Gastroesophageal sphincter (tissue), 4 donors: ENCODE measurements around the gene PTPRN2. TPM values are rescaled to one million over a fixed set of nuclear protein-coding genes. Genes with fewer than 3 reads are reported as not detected.

Source experiments
- ATAC-seq: fragments of 150-250 bp; one replicate; pipeline ENCODE4 v1.9.1; 2016; ENCODE audit warnings: mild to moderate bottlenecking, moderate library complexity
- H3K27ac ChIP-seq, 4 donors: fragments of 200-600 bp; sonication (generic) in 3 of 4; 1 replicate in 3 of 4; 2 replicates in 1 of 4; pipeline ENCODE4 v1.5.1; 2016 to 2019
- H3K27me3 ChIP-seq: fragments of 200-600 bp; sonication (generic); one replicate; pipeline ENCODE4 v1.5.1; 2019
- H3K36me3 ChIP-seq, 2 donors: fragments of 200-600 bp; sonication (generic); one replicate each; pipeline ENCODE4 v1.5.1; 2019; ENCODE audit warnings: control low read depth in 1 of 2
- H3K4me1 ChIP-seq, 3 donors: fragments of 200-600 bp; sonication (generic); 1 replicate in 2 of 3; 2 replicates in 1 of 3; pipeline ENCODE4 v1.5.1; 2016 to 2019; ENCODE audit warnings: control low read depth in 2 of 3
- H3K4me3 ChIP-seq, 2 donors: fragments of 200-600 bp; sonication (generic); one replicate each; pipeline ENCODE4 v1.5.1; 2019; ENCODE audit warnings: mild to moderate bottlenecking in 1 of 2, moderate library complexity in 1 of 2
- H3K9me3 ChIP-seq, 3 donors: fragments of 200-600 bp; sonication (generic); one replicate each; pipeline ENCODE4 v1.5.1; 2017 to 2019; ENCODE audit warnings: control low read depth in 2 of 3
- CTCF ChIP-seq, 4 experiments: fragments of 200-600 bp in 2 of 4; fragments of 450-650 bp in 2 of 4; sonication (generic) in 1 of 4; IDR thresholded peaks; one replicate each; pipeline ENCODE4 v1.5.1; 2017 to 2019; ENCODE audit warnings: antibody characterized with exemption in 4 of 4, mild to moderate bottlenecking in 2 of 4, moderate library complexity in 2 of 4
- EP300 ChIP-seq: sonication (generic); formaldehyde crosslinking; IDR thresholded peaks from one replicate; pipeline ENCODE4 v1.6.1; 2017; ENCODE audit warnings: antibody characterized with exemption, mild to moderate bottlenecking
- POLR2A ChIP-seq, 2 donors: fragments of 450-650 bp; IDR thresholded peaks; one replicate each; pipeline ENCODE4 v1.6.1; 2017; ENCODE audit warnings: antibody characterized with exemption in 2 of 2, mild to moderate bottlenecking in 2 of 2, moderate library complexity in 1 of 2
- POLR2AphosphoS5 ChIP-seq: sonication (generic); formaldehyde crosslinking; IDR thresholded peaks from one replicate; pipeline ENCODE4 v1.6.1; 2017; ENCODE audit warnings: antibody characterized with exemption
- WGBS, 2 donors: methylation state at CpG; one replicate each; pipeline ENCODE4 v1.1.5; 2018; ENCODE audit warnings: low coverage in 1 of 2; 5-methylcytosine and 5-hydroxymethylcytosine counted together
- total RNA-seq, 4 donors: library from RNA; depleted of rRNA; stranded (reverse); fragments of >200 nt; gene quantifications; one replicate each; pipeline ENCODE4 v1.1.0, GENCODE V29; 2016

PTPRN2 gene
- total RNA-seq, 4 donors from 2014 or later = 1.7 to 4.7 (median 3.3) TPM

GRCh38 chr7:158372400-158373342, 215.0 kb downstream of the PTPRN2 start:
- 60 to 64% methylated on average over 4 to 14 of the region's 23 CpGs for WGBS, 2 donors

GRCh38 chr7:158371856-158372255, 215.8 kb downstream of the PTPRN2 start:
- Histone ChIP-seq H3K36me3 (no peaks in the 10 kb centered on the region), H3K27ac (no peak overlapping the region), H3K4me1 (no peaks in the 10 kb centered on the region), H3K27me3 (peaks cover 48% of the 10 kb centered on the region), H3K9me3 (peaks cover 0 to 12% (median 0%) of the 10 kb centered on the region in 3 donors), H3K4me3 (no peak overlapping the region)
- no peak for ATAC-seq
- WGBS, 2 donors = 90 to 97% methylated on average over 7 of the region's 17 CpGs
- TF ChIP-seq EP300 = no peak
- TF ChIP-seq POLR2A (IDR thresholded peaks at IDR 0.05) = no peak
- no peak for TF ChIP-seq CTCF (IDR thresholded peaks at IDR 0.05)
- TF ChIP-seq POLR2AphosphoS5 = no peak

More at GRCh38 chr7:158372400-158373342, 215.0 kb downstream of the PTPRN2 start:
- no peak overlapping the region for H3K27ac ChIP-seq
- H3K4me1 ChIP-seq = no peaks in the 10 kb centered on the region
- no peaks in the 10 kb centered on the region for H3K36me3 ChIP-seq
- TF ChIP-seq POLR2AphosphoS5 = no peak
- TF ChIP-seq CTCF (IDR thresholded peaks at IDR 0.05) = no peak
- TF ChIP-seq POLR2A (IDR thresholded peaks at IDR 0.05) = no peak
- no peak for TF ChIP-seq EP300
- ATAC-seq = no peak
- H3K9me3 ChIP-seq = peaks cover 0 to 12% (median 0%) of the 10 kb centered on the region in 3 donors
- H3K4me3 ChIP-seq = no peak overlapping the region
- H3K27me3 ChIP-seq = peaks cover 47% of the 10 kb centered on the region

GRCh38 chr7:158369866-158370265, 217.8 kb downstream of the PTPRN2 start:
- Histone ChIP-seq H3K27me3 (peaks cover 38% of the 10 kb centered on the region), H3K4me3 (no peak overlapping the region), H3K36me3 (no peaks in the 10 kb centered on the region), H3K27ac (no peak overlapping the region), H3K9me3 (no peaks in the 10 kb centered on the region), H3K4me1 (no peaks in the 10 kb centered on the region)
- ATAC-seq = no peak
- TF ChIP-seq POLR2A (IDR thresholded peaks at IDR 0.05) = no peak
- no peak for TF ChIP-seq CTCF (IDR thresholded peaks at IDR 0.05)
- no peak for TF ChIP-seq EP300
- TF ChIP-seq POLR2AphosphoS5 = no peak
- 80 to 82% methylated on average over 8 of the region's 16 CpGs for WGBS, 2 donors

GRCh38 chr7:158369290-158369689, 218.3 kb downstream of the PTPRN2 start:
- TF ChIP-seq POLR2AphosphoS5 = no peak
- no peak for TF ChIP-seq EP300
- no peak for TF ChIP-seq POLR2A (IDR thresholded peaks at IDR 0.05)
- no peak for TF ChIP-seq CTCF (IDR thresholded peaks at IDR 0.05)
- WGBS, 2 donors = 82% methylated on average over 4 of the region's 6 CpGs; no CpG with 5 or more reads in 1 of the 2 donors
- Histone ChIP-seq H3K4me1 (no peaks in the 10 kb centered on the region), H3K36me3 (no peaks in the 10 kb centered on the region), H3K9me3 (no peaks in the 10 kb centered on the region), H3K27ac (no peak overlapping the region), H3K27me3 (peaks cover 32% of the 10 kb centered on the region), H3K4me3 (no peak overlapping the region)
- no peak for ATAC-seq

GRCh38 chr7:158368449-158368848, 219.2 kb downstream of the PTPRN2 start:
- Histone ChIP-seq H3K36me3 (no peaks in the 10 kb centered on the region), H3K4me1 (no peaks in the 10 kb centered on the region), H3K4me3 (no peak overlapping the region), H3K9me3 (no peaks in the 10 kb centered on the region), H3K27ac (no peak overlapping the region), H3K27me3 (peaks cover 31% of the 10 kb centered on the region)
- ATAC-seq = no peak
- WGBS, 2 donors = 56 to 61% methylated on average over 5 to 6 of the region's 7 CpGs
- TF ChIP-seq POLR2AphosphoS5 (no peak), POLR2A (IDR thresholded peaks at IDR 0.05) (no peak), CTCF (IDR thresholded peaks at IDR 0.05) (no peak), EP300 (no peak)
